Neuronal stem cell (in vitro differentiated cells): ENCODE results near the gene MTX3.

Experiments
- DNase-seq: peaks from one replicate; pipeline ENCODE4 v3.0.0-alpha.2; 2013; ENCODE audit warnings: low spot score
- H2AFZ ChIP-seq: one replicate; pipeline ENCODE4 v1.6.1; 2013; ENCODE audit warnings: mild to moderate bottlenecking, low read length, inconsistent platforms
- H2AK5ac ChIP-seq: 2 replicates; pipeline ENCODE4 v1.6.1; 2013; ENCODE audit warnings: low read depth, mild to moderate bottlenecking, inconsistent platforms, low read length, moderate library complexity, mixed read lengths
- H2BK120ac ChIP-seq: 2 replicates; pipeline ENCODE4 v1.6.1; 2013; ENCODE audit warnings: low read depth, mild to moderate bottlenecking, inconsistent platforms, low read length, moderate library complexity, mixed read lengths
- H2BK12ac ChIP-seq: one replicate; pipeline ENCODE4 v1.6.1; 2013; ENCODE audit warnings: low read length, inconsistent platforms
- H2BK15ac ChIP-seq: 2 replicates; pipeline ENCODE4 v1.6.1; 2013; ENCODE audit warnings: mild to moderate bottlenecking, low read length, inconsistent platforms, mixed read lengths
- H2BK5ac ChIP-seq: one replicate; pipeline ENCODE4 v1.6.1; 2013; ENCODE audit warnings: inconsistent platforms, mild to moderate bottlenecking, low read length, moderate library complexity
- H3K14ac ChIP-seq: one replicate; pipeline ENCODE4 v1.6.1; 2013; ENCODE audit warnings: low read length, inconsistent platforms
- H3K18ac ChIP-seq: 2 replicates; pipeline ENCODE4 v1.6.1; 2013; ENCODE audit warnings: low read length, inconsistent platforms
- H3K23ac ChIP-seq: 2 replicates; pipeline ENCODE4 v1.6.1; 2013; ENCODE audit warnings: low read depth, mild to moderate bottlenecking, mixed read lengths, low read length, inconsistent platforms; ENCODE audit not compliant: poor library complexity
- H3K27ac ChIP-seq: replicated peaks from 3 replicates; pipeline ENCODE4 v1.5.1; 2013; ENCODE audit warnings: low read length, inconsistent platforms
- H3K27me3 ChIP-seq, 3 experiments: 2 replicates each; pipeline ENCODE4 v1.6.1; 2013; ENCODE audit warnings: low read length in 3 of 3, mild to moderate bottlenecking in 2 of 3, inconsistent platforms in 1 of 3, low read depth in 1 of 3, mixed read lengths in 1 of 3, moderate library complexity in 1 of 3; ENCODE audit not compliant: control insufficient read depth in 3 of 3, insufficient read depth in 3 of 3
- H3K36me3 ChIP-seq, 2 donors: replicated peaks in 1 of 2; 2 replicates each; pipeline ENCODE4 v1.6.1; 2013; ENCODE audit warnings: low read length in 2 of 2; ENCODE audit not compliant: control insufficient read depth in 2 of 2, insufficient read depth in 2 of 2
- H3K4ac ChIP-seq: 2 replicates; pipeline ENCODE4 v1.6.1; 2013; ENCODE audit warnings: inconsistent platforms, mild to moderate bottlenecking, low read length, moderate library complexity
- H3K4me1 ChIP-seq, 2 donors: 1 replicate in 1 of 2; 2 replicates in 1 of 2; pipeline ENCODE4 v1.6.1; 2013; ENCODE audit warnings: low read length in 2 of 2, low read depth in 1 of 2; ENCODE audit not compliant: control insufficient read depth in 2 of 2, insufficient read depth in 1 of 2
- H3K4me2 ChIP-seq: one replicate; pipeline ENCODE4 v1.6.1; 2013; ENCODE audit warnings: mild to moderate bottlenecking, low read length, inconsistent platforms; ENCODE audit not compliant: insufficient read depth, poor library complexity, severe bottlenecking
- H3K4me3 ChIP-seq, 2 donors: 2 replicates each; pipeline ENCODE4 v1.5.1; 2013; ENCODE audit warnings: low read length in 2 of 2, mild to moderate bottlenecking in 2 of 2, inconsistent platforms in 1 of 2, moderate library complexity in 1 of 2
- H3K79me1 ChIP-seq: one replicate; pipeline ENCODE4 v1.6.1; 2013; ENCODE audit warnings: low read depth, mild to moderate bottlenecking, inconsistent platforms, low read length, moderate library complexity
- H3K9ac ChIP-seq: one replicate; pipeline ENCODE4 v1.6.1; 2013; ENCODE audit warnings: mild to moderate bottlenecking, low read depth, low read length, inconsistent platforms; ENCODE audit not compliant: poor library complexity
- H3K9me3 ChIP-seq, 2 donors: replicated peaks in 1 of 2; 2 replicates each; pipeline versions ENCODE3 to v1.6.1; 2013; ENCODE audit warnings: low read length in 2 of 2, mild to moderate bottlenecking in 2 of 2, inconsistent platforms in 1 of 2, low read depth in 1 of 2, mixed read lengths in 1 of 2, moderate library complexity in 1 of 2; ENCODE audit not compliant: control insufficient read depth in 2 of 2, insufficient read depth in 1 of 2
- H4K8ac ChIP-seq: one replicate; pipeline ENCODE4 v1.6.1; 2013; ENCODE audit warnings: low read depth, mild to moderate bottlenecking, inconsistent platforms, low read length, moderate library complexity
- H4K91ac ChIP-seq: one replicate; pipeline ENCODE4 v1.6.1; 2013; ENCODE audit warnings: low read length, low read depth, mild to moderate bottlenecking, inconsistent platforms; ENCODE audit not compliant: poor library complexity
- WGBS, 2 donors: extraction: QIAGEN DNeasy Blood & Tissue Kit; methylation state at CpG; one replicate each; pipeline ENCODE4 v1.1.7; 2013; ENCODE audit warnings: missing lambda C conversion rate in 2 of 2, mixed read lengths in 1 of 2; ENCODE audit not compliant: insufficient read length in 2 of 2, insufficient replicate concordance in 1 of 2; ENCODE audit errors: extremely low coverage in 2 of 2; 5-methylcytosine and 5-hydroxymethylcytosine counted together

The MTX3 gene

GRCh38 chr5:79974886-79975285 lies 16.2 kb downstream of the MTX3 start:
- no peak overlapping the region for H2BK120ac ChIP-seq
- DNase-seq: no peak

GRCh38 chr5:79973996-79974395 lies 17.1 kb downstream of the MTX3 start:
- no peak overlapping the region for H2AFZ ChIP-seq
- H3K27ac ChIP-seq: no peak overlapping the region
- H2BK15ac ChIP-seq: no peak overlapping the region

More at GRCh38 chr5:79974886-79975285, 16.2 kb downstream of the MTX3 start:
- H4K8ac ChIP-seq: no peak overlapping the region
- no peak overlapping the region for H2AK5ac ChIP-seq
- H3K4me1 ChIP-seq: peaks cover 8 to 14% of the 10 kb centered on the region in 2 donors
- no peak overlapping the region for H3K9ac ChIP-seq
- WGBS, 2 donors: no CpG with 5 or more reads among the region's 2 CpGs
- H3K36me3 ChIP-seq: peaks cover 0 to 46% of the 10 kb centered on the region in 2 donors
- no peak overlapping the region for H2BK15ac ChIP-seq
- H3K23ac ChIP-seq: no peak overlapping the region
- no peak overlapping the region for H3K4ac ChIP-seq
- H3K4me2 ChIP-seq: no peak overlapping the region
- H3K9me3 ChIP-seq: no peaks in the 10 kb centered on the region
- H3K27ac ChIP-seq: no peak overlapping the region
- no peak overlapping the region for H4K91ac ChIP-seq
- H3K27me3 ChIP-seq: no peaks in the 10 kb centered on the region
- no peak overlapping the region for H3K18ac ChIP-seq
- H2BK12ac ChIP-seq: no peak overlapping the region
- no peaks in the 10 kb centered on the region for H3K79me1 ChIP-seq
- H3K14ac ChIP-seq: no peak overlapping the region
- no peak overlapping the region for H2BK5ac ChIP-seq
- no peak overlapping the region for H2AFZ ChIP-seq
- H3K4me3 ChIP-seq: no peak overlapping the region

GRCh38 chr5:79973511-79973910 lies 17.6 kb downstream of the MTX3 start:
- no CpG with 5 or more reads among the region's 3 CpGs for WGBS, 2 donors

More at GRCh38 chr5:79973996-79974395, 17.1 kb downstream of the MTX3 start:
- Histone ChIP-seq H3K14ac (no peak overlapping the region), H3K79me1 (no peaks in the 10 kb centered on the region), H3K4me3 (no peak overlapping the region), H2BK12ac (no peak overlapping the region), H3K18ac (no peak overlapping the region), H3K4ac (no peak overlapping the region), H3K9me3 (no peaks in the 10 kb centered on the region), H3K4me2 (no peak overlapping the region), H3K4me1 (peaks cover 8 to 14% of the 10 kb centered on the region in 2 donors), H3K23ac (no peak overlapping the region), H2BK5ac (no peak overlapping the region), H2AK5ac (no peak overlapping the region), H2BK120ac (no peak overlapping the region), H4K8ac (no peak overlapping the region), H3K27me3 (no peaks in the 10 kb centered on the region), H3K36me3 (peaks cover 0 to 37% of the 10 kb centered on the region in 2 donors), H4K91ac (no peak overlapping the region), H3K9ac (no peak overlapping the region)
- no peak for DNase-seq
- no CpG with 5 or more reads among the region's 3 CpGs for WGBS, 2 donors

GRCh38 chr5:79971156-79971555 lies 19.9 kb downstream of the MTX3 start:
- H2BK12ac ChIP-seq: no peak overlapping the region
- no peak overlapping the region for H3K18ac ChIP-seq
- H3K4me2 ChIP-seq: no peak overlapping the region
- H3K4ac ChIP-seq: no peak overlapping the region
- no peak overlapping the region for H3K9ac ChIP-seq
- no peak overlapping the region for H2AFZ ChIP-seq
- H3K27ac ChIP-seq: no peak overlapping the region
- no peak overlapping the region for H2BK15ac ChIP-seq
- H3K9me3 ChIP-seq: no peaks in the 10 kb centered on the region
- DNase-seq: no peak
- H3K4me3 ChIP-seq: no peak overlapping the region
- no peaks in the 10 kb centered on the region for H3K27me3 ChIP-seq
- H4K91ac ChIP-seq: no peak overlapping the region
- H3K79me1 ChIP-seq: no peaks in the 10 kb centered on the region
- H2AK5ac ChIP-seq: no peak overlapping the region
- no peak overlapping the region for H3K23ac ChIP-seq
- peaks cover 0 to 11% of the 10 kb centered on the region in 2 donors for H3K36me3 ChIP-seq
- H2BK120ac ChIP-seq: no peak overlapping the region
- no CpG with 5 or more reads among the region's 4 CpGs for WGBS, 2 donors
- no peak overlapping the region for H2BK5ac ChIP-seq
- no peak overlapping the region for H3K14ac ChIP-seq
- H4K8ac ChIP-seq: no peak overlapping the region
- H3K4me1 ChIP-seq: peaks cover 10 to 14% of the 10 kb centered on the region in 2 donors

More at GRCh38 chr5:79973511-79973910, 17.6 kb downstream of the MTX3 start:
- Histone ChIP-seq H3K79me1 (no peaks in the 10 kb centered on the region), H3K27me3 (no peaks in the 10 kb centered on the region), H3K36me3 (peaks cover 0 to 32% of the 10 kb centered on the region in 2 donors), H3K14ac (no peak overlapping the region), H3K4me2 (no peak overlapping the region), H3K9me3 (no peaks in the 10 kb centered on the region), H2BK15ac (no peak overlapping the region), H3K4me3 (no peak overlapping the region), H3K27ac (no peak overlapping the region), H4K91ac (no peak overlapping the region), H4K8ac (no peak overlapping the region), H3K4me1 (peaks cover 8 to 14% of the 10 kb centered on the region in 2 donors), H2BK12ac (no peak overlapping the region), H3K4ac (no peak overlapping the region), H2AK5ac (no peak overlapping the region), H2AFZ (no peak overlapping the region), H2BK5ac (no peak overlapping the region), H3K23ac (no peak overlapping the region), H3K9ac (no peak overlapping the region), H3K18ac (no peak overlapping the region), H2BK120ac (no peak overlapping the region)
- DNase-seq: peak; percentile 48
